Measurements from ENCODE around the gene ALPG. TPM values are rescaled to one million over a fixed set of nuclear protein-coding genes. Genes with fewer than 3 reads are reported as not detected.

Gene ALPG
- not detected in 2 replicates for total RNA-seq
- polyA plus RNA-seq = not detected in 2 replicates
- polyA plus RNA-seq (2011; cell fraction: cytosol; rRNA removed) = not detected in 2 replicates
- not detected in 2 replicates for polyA plus RNA-seq (2011; cell fraction: nucleus; rRNA removed)
- polyA plus RNA-seq (2012) = not detected in 2 replicates
- polyA minus RNA-seq = not detected in 2 replicates
- not detected for polyA minus RNA-seq (2011; cell fraction: cytosol; rRNA and poly(A)+ RNA removed)
- not detected in 2 replicates for polyA minus RNA-seq (2011; cell fraction: nucleus; rRNA and poly(A)+ RNA removed)
- Bru-seq, nascent RNA = not detected
- not detected for BruChase-seq, experiment 1, labeled RNA remaining after a 6-hour chase
- BruChase-seq, experiment 2, labeled RNA remaining after a 2-hour chase = not detected
- long read RNA-seq = 0 reads

- peaks cover 2 to 5% of the 10 kb centered on the region in 2 experiments for H3K27me3 ChIP-seq (ENCODE audit: control insufficient read depth in 2 of 2, insufficient read depth in 2 of 2, low read length in 2 of 2)
- H3K27ac ChIP-seq (ENCODE audit: insufficient read depth, low read depth, low read length) = no peak within 1 kb of the TSS
- BruUV-seq (replicated peaks) = no TSS peak
- H3K9me3 ChIP-seq (replicated peaks; ENCODE audit: control insufficient read depth, insufficient read depth, low read length) = no peaks in the 10 kb centered on the region
- H2AFZ ChIP-seq (ENCODE audit: low read depth, low read length) = no peak within 1 kb of the TSS
- CTCF ChIA-PET = no interaction called here
- no peak within 1 kb of the TSS for H3K4me2 ChIP-seq (ENCODE audit: insufficient read depth, low read length)
- no peak within 1 kb of the TSS for H3K4me3 ChIP-seq (replicated peaks in 1 of 3; ENCODE audit: insufficient read depth in 1 of 3, low read depth in 1 of 3, low read length in 3 of 3)
- dilution Hi-C loops (cut with MboI; ENCODE audit: extremely low pct_ligation_motif_present, low sequenced_read_pairs) (no loop called here), intact Hi-C loops (cut with micrococcal nuclease) (no loop called here)
- no peaks in the 10 kb centered on the region for H3K36me3 ChIP-seq (ENCODE audit: control insufficient read depth in 2 of 2, extremely low read depth in 1 of 2, insufficient read depth in 2 of 2, low read length in 2 of 2)
- H3K4me1 ChIP-seq (ENCODE audit: control insufficient read depth, extremely low read depth, insufficient read depth, low read length) = no peaks in the 10 kb centered on the region
- no peak within 1 kb of the TSS for H3K9ac ChIP-seq (replicated peaks; ENCODE audit: extremely low read depth, insufficient read depth, low read length)
- H3K9me1 ChIP-seq (replicated peaks; ENCODE audit: control insufficient read depth, extremely low read depth, insufficient read depth, low read length) = no peaks in the 10 kb centered on the region
- FAIRE-seq = no peak
- no peak for DNase-seq (ENCODE audit: low read depth, low spot score)
- H3K79me2 ChIP-seq (ENCODE audit: control insufficient read depth, insufficient read depth, low read length) = no peaks in the 10 kb centered on the region
- POLR2A ChIA-PET = no interaction called here
- no peaks in the 10 kb centered on the region for H4K20me1 ChIP-seq (replicated peaks; ENCODE audit: control insufficient read depth, extremely low read depth, insufficient read depth, low read length)
- TF ChIP-seq POLR2AphosphoS5 (IDR thresholded peaks at IDR 0.05; ENCODE audit: insufficient read depth, low read depth, low read length) (no peak), MYC (IDR thresholded peaks at IDR 0.05; ENCODE audit: low read depth, low read length) (no peak), FOS (IDR thresholded peaks at IDR 0.05; ENCODE audit: borderline replicate concordance, insufficient read depth, low read length) (no peak), POLR2A (IDR thresholded peaks at IDR 0.05; ENCODE audit: low read depth, low read length) (no peak), GATA2 (IDR thresholded peaks at IDR 0.05; ENCODE audit: insufficient read depth, insufficient read length, low read depth, low read length) (no peak), JUN (IDR thresholded peaks at IDR 0.05; ENCODE audit: borderline replicate concordance, insufficient read depth, insufficient read length, low read depth) (no peak)
Observed at GRCh38 chr2:232406556-232407310, at the start of gene ALPG. TSS of gene ALPG (plus strand) at chr2:232406844. CDS start at chr2:232406895, 51 bp downstream.

- Histone ChIP-seq H3K4me3 (replicated peaks in 1 of 3; ENCODE audit: insufficient read depth in 1 of 3, low read depth in 1 of 3, low read length in 3 of 3) (no peak overlapping the region), H4K20me1 (replicated peaks; ENCODE audit: control insufficient read depth, extremely low read depth, insufficient read depth, low read length) (no peaks in the 10 kb centered on the region), H3K27me3 (ENCODE audit: control insufficient read depth in 2 of 2, insufficient read depth in 2 of 2, low read length in 2 of 2) (no peaks in the 10 kb centered on the region), H3K9me1 (replicated peaks; ENCODE audit: control insufficient read depth, extremely low read depth, insufficient read depth, low read length) (no peaks in the 10 kb centered on the region), H2AFZ (ENCODE audit: low read depth, low read length) (no peak overlapping the region), H3K36me3 (ENCODE audit: control insufficient read depth in 2 of 2, extremely low read depth in 1 of 2, insufficient read depth in 2 of 2, low read length in 2 of 2) (no peaks in the 10 kb centered on the region), H3K27ac (ENCODE audit: insufficient read depth, low read depth, low read length) (no peak overlapping the region), H3K4me2 (ENCODE audit: insufficient read depth, low read length) (no peak overlapping the region), H3K4me1 (ENCODE audit: control insufficient read depth, extremely low read depth, insufficient read depth, low read length) (no peaks in the 10 kb centered on the region), H3K9me3 (replicated peaks; ENCODE audit: control insufficient read depth, insufficient read depth, low read length) (no peaks in the 10 kb centered on the region), H3K79me2 (ENCODE audit: control insufficient read depth, insufficient read depth, low read length) (no peaks in the 10 kb centered on the region), H3K9ac (replicated peaks; ENCODE audit: extremely low read depth, insufficient read depth, low read length) (no peak overlapping the region)
- ChIA-PET POLR2A (no interaction called here), CTCF (no interaction called here)
- no TSS peak for BruUV-seq (replicated peaks)
- no peak for TF ChIP-seq JUN (IDR thresholded peaks at IDR 0.05; ENCODE audit: borderline replicate concordance, insufficient read depth, insufficient read length, low read depth)
- no peak for TF ChIP-seq GATA2 (IDR thresholded peaks at IDR 0.05; ENCODE audit: insufficient read depth, insufficient read length, low read depth, low read length)
- TF ChIP-seq CTCF (IDR thresholded peaks at IDR 0.05; ENCODE audit: extremely low read depth in 1 of 2, insufficient read depth in 1 of 2, low read depth in 1 of 2, low read length in 2 of 2) = no peak
- no peak for TF ChIP-seq FOS (IDR thresholded peaks at IDR 0.05; ENCODE audit: borderline replicate concordance, insufficient read depth, low read length)
- no peak for TF ChIP-seq POLR2A (IDR thresholded peaks at IDR 0.05; ENCODE audit: low read depth, low read length)
- no peak for TF ChIP-seq EZH2 (IDR thresholded peaks at IDR 0.05; ENCODE audit: borderline replicate concordance, low read depth, low read length, severe bottlenecking)
- TF ChIP-seq MYC (IDR thresholded peaks at IDR 0.05; ENCODE audit: low read depth, low read length) = no peak
- TF ChIP-seq POLR2AphosphoS5 (IDR thresholded peaks at IDR 0.05; ENCODE audit: insufficient read depth, low read depth, low read length) = no peak
- TF ChIP-seq MAX (IDR thresholded peaks at IDR 0.05; ENCODE audit: insufficient read depth, insufficient read length) = no peak
- DNase-seq (ENCODE audit: low read depth, low spot score) (no peak), FAIRE-seq (no peak)
- dilution Hi-C loops (cut with MboI; ENCODE audit: extremely low pct_ligation_motif_present, low sequenced_read_pairs) (no loop called here), intact Hi-C loops (cut with micrococcal nuclease) (no loop called here)
Observed at GRCh38 chr2:232361646-232362045, 45.0 kb upstream of the ALPG start.

All from endothelial cell of umbilical vein (primary cell).